Glutamatergic neuron (in vitro differentiated cells): ENCODE results near the gene MYO18B. TPM values are rescaled to one million over a fixed set of nuclear protein-coding genes. Genes with fewer than 3 reads are reported as not detected.

Experiments
- DNase-seq: peaks from one replicate; pipeline ENCODE4 v3.0.0; 2022
- H3K27ac Mint-ChIP-seq: one replicate; pipeline ENCODE4 v1.8.0; 2020; ENCODE audit warnings: mild to moderate bottlenecking, mixed read lengths, inconsistent platforms; ENCODE audit not compliant: unreplicated experiment
- H3K27me3 Mint-ChIP-seq: one replicate; pipeline ENCODE4 v1.8.0; 2020; ENCODE audit warnings: mild to moderate bottlenecking, moderate library complexity, mixed read lengths, inconsistent platforms; ENCODE audit not compliant: unreplicated experiment
- H3K36me3 Mint-ChIP-seq: one replicate; pipeline ENCODE4 v1.8.0; 2020; ENCODE audit warnings: mild to moderate bottlenecking, mixed read lengths, inconsistent platforms; ENCODE audit not compliant: unreplicated experiment
- H3K4me1 Mint-ChIP-seq: one replicate; pipeline ENCODE4 v1.8.0; 2020; ENCODE audit warnings: mild to moderate bottlenecking, low read depth, mixed read lengths, inconsistent platforms; ENCODE audit not compliant: unreplicated experiment
- H3K4me3 Mint-ChIP-seq: one replicate; pipeline ENCODE4 v1.8.0; 2020; ENCODE audit warnings: mild to moderate bottlenecking, mixed read lengths, inconsistent platforms; ENCODE audit not compliant: unreplicated experiment
- H3K9me3 Mint-ChIP-seq: one replicate; pipeline ENCODE4 v1.8.0; 2020; ENCODE audit warnings: mild to moderate bottlenecking, moderate library complexity, mixed read lengths, inconsistent platforms; ENCODE audit not compliant: unreplicated experiment
- CTCF ChIP-seq: fragments of 200-600 bp; sonication (generic); IDR thresholded peaks from one replicate; pipeline ENCODE4 v1.5.0; 2021; ENCODE audit not compliant: partially characterized antibody, unreplicated experiment
- total RNA-seq: library from RNA; stranded (reverse); fragmentation: NEBNext Ultra II Directional; extraction: Animal tissue kit (Norgen Biotek cat#: 25700); gene quantifications from one replicate; pipeline ENCODE4 v1.2.1, GENCODE V29; 2021; ENCODE audit not compliant: unreplicated experiment

MYO18B gene
- total RNA-seq, 1 donor from 2014 or later: 0.25 TPM

- Mint-ChIP-seq H3K4me3 (no peak overlapping the region), H3K36me3 (no peaks in the 10 kb centered on the region), H3K9me3 (peaks cover 1% of the 10 kb centered on the region), H3K4me1 (peaks cover 5% of the 10 kb centered on the region), H3K27ac (no peak overlapping the region), H3K27me3 (peaks cover 2% of the 10 kb centered on the region)
- DNase-seq: no peak
- no peak for TF ChIP-seq CTCF
These were observed 314.6 kb downstream of the MYO18B start for GRCh38 chr22:26056455-26057200.

GRCh38 chr22:26057731-26058130, 315.7 kb downstream of the MYO18B start:
- Mint-ChIP-seq H3K36me3 (no peaks in the 10 kb centered on the region), H3K9me3 (no peaks in the 10 kb centered on the region), H3K4me3 (no peak overlapping the region), H3K27ac (no peak overlapping the region), H3K4me1 (peaks cover 2% of the 10 kb centered on the region), H3K27me3 (peaks cover 2% of the 10 kb centered on the region)
- no peak for DNase-seq
- no peak for TF ChIP-seq CTCF

GRCh38 chr22:26064048-26064447, 322.1 kb downstream of the MYO18B start:
- Mint-ChIP-seq H3K4me1 (peaks cover 9% of the 10 kb centered on the region), H3K27ac (no peak overlapping the region), H3K9me3 (peaks cover 2% of the 10 kb centered on the region), H3K4me3 (no peak overlapping the region), H3K27me3 (peaks cover 4% of the 10 kb centered on the region), H3K36me3 (no peaks in the 10 kb centered on the region)
- no peak for TF ChIP-seq CTCF
- no peak for DNase-seq

- H3K4me1 Mint-ChIP-seq: peaks cover 9% of the 10 kb centered on the region
These were observed 323.9 kb downstream of the MYO18B start for GRCh38 chr22:26065847-26066246.

More at GRCh38 chr22:26065847-26066246, 323.9 kb downstream of the MYO18B start:
- TF ChIP-seq CTCF: no peak
- Mint-ChIP-seq H3K27me3 (peaks cover 4% of the 10 kb centered on the region), H3K36me3 (no peaks in the 10 kb centered on the region), H3K9me3 (peaks cover 2% of the 10 kb centered on the region), H3K27ac (no peak overlapping the region), H3K4me3 (no peak overlapping the region)
- DNase-seq: no peak
